HEK293 (cell line): ENCODE data around the gene INSL3.

Experiments used
- GLIS1 ChIP-seq: fragments of 450-650 bp; formaldehyde crosslinking; IDR thresholded peaks from 2 replicates; pipeline ENCODE4 v1.5.1; 2016; ENCODE audit warnings: missing biosample characterization, missing genetic modification characterization
- GLIS2 ChIP-seq: fragments of 450-650 bp; formaldehyde crosslinking; IDR thresholded peaks from 2 replicates; pipeline ENCODE4 v1.5.1; 2016; ENCODE audit warnings: missing biosample characterization, missing genetic modification characterization
- KLF10 ChIP-seq: fragments of 450-650 bp; IDR thresholded peaks from 2 replicates; pipeline ENCODE4 v1.5.1; 2018; ENCODE audit warnings: missing biosample characterization, mild to moderate bottlenecking, missing genetic modification characterization
- ZBTB48 ChIP-seq: fragments of 450-650 bp; formaldehyde crosslinking; IDR thresholded peaks from 2 replicates; pipeline ENCODE4 v1.5.1; 2016; ENCODE audit warnings: missing biosample characterization, missing genetic modification characterization
- ZEB2 ChIP-seq: fragments of 450-650 bp; formaldehyde crosslinking; IDR thresholded peaks from 2 replicates; pipeline ENCODE4 v1.5.1; 2016; ENCODE audit warnings: missing biosample characterization, missing genetic modification characterization
- ZNF175 ChIP-seq: fragments of 450-650 bp; formaldehyde crosslinking; IDR thresholded peaks from 2 replicates; pipeline ENCODE4 v1.5.1; 2016; ENCODE audit warnings: missing biosample characterization, missing genetic modification characterization
- ZNF214 ChIP-seq: fragments of 450-650 bp; formaldehyde crosslinking; IDR thresholded peaks from 2 replicates; pipeline ENCODE4 v1.5.1; 2017; ENCODE audit warnings: missing biosample characterization, mild to moderate bottlenecking, missing genetic modification characterization, borderline replicate concordance
- ZNF23 ChIP-seq: fragments of 450-650 bp; formaldehyde crosslinking; IDR thresholded peaks from 2 replicates; pipeline ENCODE4 v1.5.1; 2016; ENCODE audit warnings: missing biosample characterization, missing genetic modification characterization, borderline replicate concordance
- ZNF266 ChIP-seq: fragments of 450-650 bp; formaldehyde crosslinking; IDR thresholded peaks from 2 replicates; pipeline ENCODE4 v1.5.1; 2016; ENCODE audit warnings: missing biosample characterization, missing genetic modification characterization, low read depth
- ZNF341 ChIP-seq: fragments of 450-650 bp; formaldehyde crosslinking; IDR thresholded peaks from 2 replicates; pipeline ENCODE4; 2016; ENCODE audit warnings: low read depth, missing biosample characterization, missing genetic modification characterization
- ZNF501 ChIP-seq: fragments of 450-650 bp; formaldehyde crosslinking; IDR thresholded peaks from 2 replicates; pipeline ENCODE4 v1.5.1; 2016; ENCODE audit warnings: missing biosample characterization, missing genetic modification characterization
- ZNF521 ChIP-seq: fragments of 450-650 bp; formaldehyde crosslinking; IDR thresholded peaks from 2 replicates; pipeline ENCODE4 v1.5.1; 2017; ENCODE audit warnings: missing biosample characterization, mild to moderate bottlenecking, missing genetic modification characterization
- ZNF544 ChIP-seq: fragments of 450-650 bp; formaldehyde crosslinking; IDR thresholded peaks from 2 replicates; pipeline ENCODE4 v1.5.0; 2017; ENCODE audit warnings: missing biosample characterization, missing genetic modification characterization
- ZNF548 ChIP-seq: fragments of 450-650 bp; formaldehyde crosslinking; IDR thresholded peaks from 2 replicates; pipeline ENCODE4 v1.5.1; 2016; ENCODE audit warnings: missing biosample characterization, missing genetic modification characterization
- ZNF558 ChIP-seq: fragments of 450-650 bp; formaldehyde crosslinking; IDR thresholded peaks from 2 replicates; pipeline ENCODE4 v1.5.1; 2016; ENCODE audit warnings: missing biosample characterization, missing genetic modification characterization
- ZNF585B ChIP-seq: fragments of 450-650 bp; formaldehyde crosslinking; IDR thresholded peaks from 2 replicates; pipeline ENCODE4 v1.5.1; 2016; ENCODE audit warnings: missing biosample characterization, missing genetic modification characterization
- ZNF621 ChIP-seq: fragments of 450-650 bp; formaldehyde crosslinking; IDR thresholded peaks from 2 replicates; pipeline ENCODE4 v1.5.1; 2017; ENCODE audit warnings: missing biosample characterization, missing genetic modification characterization
- ZNF677 ChIP-seq: fragments of 450-650 bp; IDR thresholded peaks from 2 replicates; pipeline ENCODE4 v1.5.0; 2018; ENCODE audit warnings: missing biosample characterization, mild to moderate bottlenecking, missing genetic modification characterization, moderate library complexity
- ZNF701 ChIP-seq: fragments of 450-650 bp; formaldehyde crosslinking; IDR thresholded peaks from 2 replicates; pipeline ENCODE4 v1.5.1; 2016; ENCODE audit warnings: missing biosample characterization, missing genetic modification characterization
- ZNF76 ChIP-seq: fragments of 450-650 bp; formaldehyde crosslinking; IDR thresholded peaks from 2 replicates; pipeline ENCODE4; 2016; ENCODE audit warnings: low read depth, missing biosample characterization, missing genetic modification characterization, borderline replicate concordance
- ZNF776 ChIP-seq: fragments of 450-650 bp; formaldehyde crosslinking; IDR thresholded peaks from 2 replicates; pipeline ENCODE4 v1.5.0; 2017; ENCODE audit warnings: missing biosample characterization, missing genetic modification characterization, borderline replicate concordance
- ZNF843 ChIP-seq: fragments of 450-650 bp; formaldehyde crosslinking; IDR thresholded peaks from 2 replicates; pipeline ENCODE4 v1.5.1; 2016; ENCODE audit warnings: missing biosample characterization, missing genetic modification characterization
- ZSCAN23 ChIP-seq: fragments of 450-650 bp; formaldehyde crosslinking; IDR thresholded peaks from 2 replicates; pipeline ENCODE4 v1.5.1; 2016; ENCODE audit warnings: missing biosample characterization, missing genetic modification characterization
- TF ChIP-seq, protein P1 (sequence below): fragments of 450-650 bp; formaldehyde crosslinking; IDR thresholded peaks from 2 replicates; pipeline ENCODE4 v1.5.1; 2016; ENCODE audit warnings: missing biosample characterization, missing genetic modification characterization
- TF ChIP-seq, protein P2 (sequence below): fragments of 450-650 bp; formaldehyde crosslinking; IDR thresholded peaks from 2 replicates; pipeline ENCODE4 v1.5.1; 2017; ENCODE audit warnings: missing biosample characterization, missing genetic modification characterization
- TF ChIP-seq, protein P3 (sequence below): fragments of 450-650 bp; formaldehyde crosslinking; IDR thresholded peaks from 2 replicates; pipeline ENCODE4 v1.5.1; 2016; ENCODE audit warnings: missing biosample characterization, missing genetic modification characterization
- TF ChIP-seq, protein P4 (sequence below): fragments of 450-650 bp; formaldehyde crosslinking; IDR thresholded peaks from 2 replicates; pipeline ENCODE4 v1.5.1; 2016; ENCODE audit warnings: missing biosample characterization, missing genetic modification characterization
- TF ChIP-seq, protein P5 (sequence below): fragments of 450-650 bp; formaldehyde crosslinking; IDR thresholded peaks from 2 replicates; pipeline ENCODE4; 2016; ENCODE audit warnings: missing biosample characterization, missing genetic modification characterization
- TF ChIP-seq, protein P6 (sequence below): fragments of 450-650 bp; formaldehyde crosslinking; IDR thresholded peaks from 2 replicates; pipeline ENCODE4 v1.5.1; 2017; ENCODE audit warnings: missing biosample characterization, missing genetic modification characterization
- TF ChIP-seq, protein P7 (sequence below): fragments of 450-650 bp; formaldehyde crosslinking; optimal IDR thresholded peaks from 2 replicates; pipeline ENCODE3; 2016; ENCODE audit warnings: missing biosample characterization, mild to moderate bottlenecking, missing genetic modification characterization

INSL3 gene

DNA sequence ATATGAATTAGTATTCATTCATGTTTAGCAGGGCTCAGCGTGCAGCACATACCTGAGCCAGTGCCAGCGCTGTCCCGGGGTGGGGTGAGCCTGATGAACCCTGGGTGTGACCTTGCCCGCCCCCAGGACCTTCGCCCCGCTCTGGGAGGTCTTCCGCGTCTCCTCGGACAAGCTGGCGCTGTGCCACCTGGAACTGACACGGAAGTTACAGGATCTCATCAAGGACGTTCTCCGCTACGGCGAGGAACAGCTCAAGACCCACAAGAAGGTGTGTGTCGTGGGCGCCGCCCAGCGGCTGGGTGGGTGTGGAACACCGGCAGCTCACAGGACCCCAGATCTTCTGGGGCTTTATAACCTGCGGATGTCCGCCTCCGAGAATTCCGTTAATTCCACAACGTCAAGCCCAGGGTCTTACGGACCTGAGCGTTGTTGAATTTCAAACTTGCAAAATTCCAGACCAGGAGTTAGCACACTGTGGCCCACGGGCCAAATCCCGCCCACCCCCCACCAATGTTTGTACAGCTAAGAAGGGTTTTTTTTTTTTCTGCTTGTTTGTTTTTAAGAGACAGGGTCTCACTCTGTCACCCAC lies 54.7 kb downstream of the INSL3 start (continued):
- TF ChIP-seq, protein P1, sequence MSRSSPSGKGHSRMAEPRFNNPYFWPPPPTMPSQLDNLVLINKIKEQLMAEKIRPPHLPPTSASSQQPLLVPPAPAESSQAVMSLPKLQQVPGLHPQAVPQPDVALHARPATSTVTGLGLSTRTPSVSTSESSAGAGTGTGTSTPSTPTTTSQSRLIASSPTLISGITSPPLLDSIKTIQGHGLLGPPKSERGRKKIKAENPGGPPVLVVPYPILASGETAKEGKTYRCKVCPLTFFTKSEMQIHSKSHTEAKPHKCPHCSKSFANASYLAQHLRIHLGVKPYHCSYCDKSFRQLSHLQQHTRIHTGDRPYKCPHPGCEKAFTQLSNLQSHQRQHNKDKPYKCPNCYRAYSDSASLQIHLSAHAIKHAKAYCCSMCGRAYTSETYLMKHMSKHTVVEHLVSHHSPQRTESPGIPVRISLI (tag by site-specific recombination): no peak
- TF ChIP-seq GLIS1 (tag by site-specific recombination): peak; percentile 94
- TF ChIP-seq ZEB2: peak; percentile 54; the same call in 1 of the 2 replicates
- no peak for TF ChIP-seq ZNF521 (tag by site-specific recombination)
- TF ChIP-seq GLIS2 (tag by site-specific recombination): peak; percentile 59
- TF ChIP-seq ZNF175 (tag by site-specific recombination): no peak
- no peak for TF ChIP-seq ZNF23 (tag by site-specific recombination)
- TF ChIP-seq ZNF776 (tag by site-specific recombination): no peak
- TF ChIP-seq, protein P2, sequence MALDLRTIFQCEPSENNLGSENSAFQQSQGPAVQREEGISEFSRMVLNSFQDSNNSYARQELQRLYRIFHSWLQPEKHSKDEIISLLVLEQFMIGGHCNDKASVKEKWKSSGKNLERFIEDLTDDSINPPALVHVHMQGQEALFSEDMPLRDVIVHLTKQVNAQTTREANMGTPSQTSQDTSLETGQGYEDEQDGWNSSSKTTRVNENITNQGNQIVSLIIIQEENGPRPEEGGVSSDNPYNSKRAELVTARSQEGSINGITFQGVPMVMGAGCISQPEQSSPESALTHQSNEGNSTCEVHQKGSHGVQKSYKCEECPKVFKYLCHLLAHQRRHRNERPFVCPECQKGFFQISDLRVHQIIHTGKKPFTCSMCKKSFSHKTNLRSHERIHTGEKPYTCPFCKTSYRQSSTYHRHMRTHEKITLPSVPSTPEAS (tag by site-specific recombination): no peak
- TF ChIP-seq ZNF585B: no peak
- no peak for TF ChIP-seq ZNF843 (tag by site-specific recombination)
- TF ChIP-seq ZNF548 (tag by site-specific recombination): no peak
- TF ChIP-seq ZSCAN23 (tag by site-specific recombination): no peak
- no peak for TF ChIP-seq ZNF558 (tag by site-specific recombination)
- no peak for TF ChIP-seq ZNF501 (tag by site-specific recombination)
- peak; percentile 46; the same call in 1 of the 2 replicates for TF ChIP-seq ZNF341 (tag by site-specific recombination)
- TF ChIP-seq ZNF214: no peak
- no peak for TF ChIP-seq ZNF677 (tag by site-specific recombination)
- TF ChIP-seq, protein P3, sequence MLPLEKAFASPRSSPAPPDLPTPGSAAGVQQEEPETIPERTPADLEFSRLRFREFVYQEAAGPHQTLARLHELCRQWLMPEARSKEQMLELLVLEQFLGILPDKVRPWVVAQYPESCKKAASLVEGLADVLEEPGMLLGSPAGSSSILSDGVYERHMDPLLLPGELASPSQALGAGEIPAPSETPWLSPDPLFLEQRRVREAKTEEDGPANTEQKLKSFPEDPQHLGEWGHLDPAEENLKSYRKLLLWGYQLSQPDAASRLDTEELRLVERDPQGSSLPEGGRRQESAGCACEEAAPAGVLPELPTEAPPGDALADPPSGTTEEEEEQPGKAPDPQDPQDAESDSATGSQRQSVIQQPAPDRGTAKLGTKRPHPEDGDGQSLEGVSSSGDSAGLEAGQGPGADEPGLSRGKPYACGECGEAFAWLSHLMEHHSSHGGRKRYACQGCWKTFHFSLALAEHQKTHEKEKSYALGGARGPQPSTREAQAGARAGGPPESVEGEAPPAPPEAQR (tag by site-specific recombination): no peak
- TF ChIP-seq ZNF701: no peak
- TF ChIP-seq ZNF621 (tag by site-specific recombination): no peak
- no peak for TF ChIP-seq KLF10 (tag by site-specific recombination)
- no peak for TF ChIP-seq ZBTB48 (tag by site-specific recombination)
- TF ChIP-seq, protein P4, sequence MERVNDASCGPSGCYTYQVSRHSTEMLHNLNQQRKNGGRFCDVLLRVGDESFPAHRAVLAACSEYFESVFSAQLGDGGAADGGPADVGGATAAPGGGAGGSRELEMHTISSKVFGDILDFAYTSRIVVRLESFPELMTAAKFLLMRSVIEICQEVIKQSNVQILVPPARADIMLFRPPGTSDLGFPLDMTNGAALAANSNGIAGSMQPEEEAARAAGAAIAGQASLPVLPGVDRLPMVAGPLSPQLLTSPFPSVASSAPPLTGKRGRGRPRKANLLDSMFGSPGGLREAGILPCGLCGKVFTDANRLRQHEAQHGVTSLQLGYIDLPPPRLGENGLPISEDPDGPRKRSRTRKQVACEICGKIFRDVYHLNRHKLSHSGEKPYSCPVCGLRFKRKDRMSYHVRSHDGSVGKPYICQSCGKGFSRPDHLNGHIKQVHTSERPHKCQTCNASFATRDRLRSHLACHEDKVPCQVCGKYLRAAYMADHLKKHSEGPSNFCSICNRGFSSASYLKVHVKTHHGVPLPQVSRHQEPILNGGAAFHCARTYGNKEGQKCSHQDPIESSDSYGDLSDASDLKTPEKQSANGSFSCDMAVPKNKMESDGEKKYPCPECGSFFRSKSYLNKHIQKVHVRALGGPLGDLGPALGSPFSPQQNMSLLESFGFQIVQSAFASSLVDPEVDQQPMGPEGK (tag by site-specific recombination): no peak
- TF ChIP-seq, protein P5, sequence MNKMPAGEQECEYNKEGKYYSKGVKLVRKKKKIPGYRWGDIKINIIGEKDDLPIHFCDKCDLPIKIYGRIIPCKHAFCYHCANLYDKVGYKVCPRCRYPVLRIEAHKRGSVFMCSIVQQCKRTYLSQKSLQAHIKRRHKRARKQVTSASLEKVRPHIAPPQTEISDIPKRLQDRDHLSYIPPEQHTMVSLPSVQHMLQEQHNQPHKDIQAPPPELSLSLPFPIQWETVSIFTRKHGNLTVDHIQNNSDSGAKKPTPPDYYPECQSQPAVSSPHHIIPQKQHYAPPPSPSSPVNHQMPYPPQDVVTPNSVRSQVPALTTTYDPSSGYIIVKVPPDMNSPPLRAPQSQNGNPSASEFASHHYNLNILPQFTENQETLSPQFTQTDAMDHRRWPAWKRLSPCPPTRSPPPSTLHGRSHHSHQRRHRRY (tag by site-specific recombination): no peak
- TF ChIP-seq, protein P6, sequence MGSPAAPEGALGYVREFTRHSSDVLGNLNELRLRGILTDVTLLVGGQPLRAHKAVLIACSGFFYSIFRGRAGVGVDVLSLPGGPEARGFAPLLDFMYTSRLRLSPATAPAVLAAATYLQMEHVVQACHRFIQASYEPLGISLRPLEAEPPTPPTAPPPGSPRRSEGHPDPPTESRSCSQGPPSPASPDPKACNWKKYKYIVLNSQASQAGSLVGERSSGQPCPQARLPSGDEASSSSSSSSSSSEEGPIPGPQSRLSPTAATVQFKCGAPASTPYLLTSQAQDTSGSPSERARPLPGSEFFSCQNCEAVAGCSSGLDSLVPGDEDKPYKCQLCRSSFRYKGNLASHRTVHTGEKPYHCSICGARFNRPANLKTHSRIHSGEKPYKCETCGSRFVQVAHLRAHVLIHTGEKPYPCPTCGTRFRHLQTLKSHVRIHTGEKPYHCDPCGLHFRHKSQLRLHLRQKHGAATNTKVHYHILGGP (tag by site-specific recombination): no peak
- TF ChIP-seq ZNF544 (tag by site-specific recombination): no peak
- TF ChIP-seq ZNF266 (tag by site-specific recombination): no peak
- no peak for TF ChIP-seq ZNF76 (tag by site-specific recombination)
- TF ChIP-seq, protein P7, sequence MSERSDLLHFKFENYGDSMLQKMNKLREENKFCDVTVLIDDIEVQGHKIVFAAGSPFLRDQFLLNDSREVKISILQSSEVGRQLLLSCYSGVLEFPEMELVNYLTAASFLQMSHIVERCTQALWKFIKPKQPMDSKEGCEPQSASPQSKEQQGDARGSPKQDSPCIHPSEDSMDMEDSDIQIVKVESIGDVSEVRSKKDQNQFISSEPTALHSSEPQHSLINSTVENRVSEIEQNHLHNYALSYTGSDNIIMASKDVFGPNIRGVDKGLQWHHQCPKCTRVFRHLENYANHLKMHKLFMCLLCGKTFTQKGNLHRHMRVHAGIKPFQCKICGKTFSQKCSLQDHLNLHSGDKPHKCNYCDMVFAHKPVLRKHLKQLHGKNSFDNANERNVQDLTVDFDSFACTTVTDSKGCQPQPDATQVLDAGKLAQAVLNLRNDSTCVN: peak; percentile 25
